ENCODE measurements around the gene C21orf58. TPM values are rescaled to one million over a fixed set of nuclear protein-coding genes. Genes with fewer than 3 reads are reported as not detected.

The C21orf58 gene
- total RNA-seq, 4 donors from 2014 or later = 4.6 to 20.6 (median 11.4) TPM

DNA sequence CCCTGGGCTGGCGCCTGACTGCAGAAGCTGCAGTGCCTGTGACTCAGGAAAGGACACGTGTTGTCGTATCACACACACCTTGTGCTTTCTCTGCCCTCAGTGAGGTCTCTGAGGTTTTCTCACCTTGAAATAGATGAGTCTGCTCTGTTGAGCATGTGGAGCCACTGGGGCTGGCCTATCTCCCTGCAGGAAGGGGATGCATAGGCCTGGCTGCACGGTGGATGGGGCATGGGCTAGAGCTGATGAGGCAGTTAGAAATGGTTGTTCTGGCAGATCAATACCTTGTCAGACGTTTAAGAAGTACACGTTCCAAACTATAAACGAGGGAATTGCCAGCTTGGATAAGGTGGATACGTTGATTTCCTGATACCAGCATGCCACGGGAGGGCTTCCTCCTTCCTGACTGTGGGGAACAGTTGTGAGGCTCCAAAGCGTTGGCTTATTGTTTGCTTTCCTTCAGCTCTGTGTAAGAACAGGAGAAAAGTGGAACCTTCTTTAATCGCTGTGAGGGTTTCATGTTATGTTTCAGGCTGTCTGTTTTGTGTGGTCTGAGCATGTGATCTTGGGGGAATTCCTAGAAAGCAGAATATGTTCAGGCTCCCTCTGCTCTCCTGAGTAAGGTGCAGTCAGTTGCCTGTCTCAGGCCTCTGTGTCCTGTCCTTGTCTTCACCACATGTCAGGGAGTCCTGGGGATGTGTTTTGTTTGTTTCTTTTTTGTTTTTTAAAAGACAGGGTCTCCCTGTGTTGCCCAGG is 45.0 kb upstream of the C21orf58 start:
- Histone ChIP-seq H3K9me3 (no peaks in the 10 kb centered on the region), H3K4me1 (peaks cover 0 to 16% (median 0%) of the 10 kb centered on the region in 4 donors), H3K4me3 (no peak overlapping the region), H3K27me3 (no peaks in the 10 kb centered on the region), H3K36me3 (peaks cover 0 to 50% (median 0%) of the 10 kb centered on the region in 3 donors), H3K27ac (peak overlapping the region in 1 of 4 donors; percentile 13)
- no peak for DNase-seq
- TF ChIP-seq CTCF (IDR thresholded peaks at IDR 0.05) (no peak), POLR2A (IDR thresholded peaks at IDR 0.05) (no peak)

- Histone ChIP-seq H3K27me3 (no peaks in the 10 kb centered on the region), H3K4me3 (no peak overlapping the region), H3K27ac (no peak overlapping the region), H3K36me3 (peaks cover 0 to 48% (median 0%) of the 10 kb centered on the region in 3 donors), H3K4me1 (peaks cover 0 to 16% (median 0%) of the 10 kb centered on the region in 4 donors), H3K9me3 (no peaks in the 10 kb centered on the region)
- DNase-seq = no peak
- TF ChIP-seq POLR2A (IDR thresholded peaks at IDR 0.05) (no peak), CTCF (IDR thresholded peaks at IDR 0.05) (no peak)
Observed at GRCh38 chr21:46366966-46367365, 43.3 kb upstream of the C21orf58 start.

- peaks cover 0 to 46% (median 0%) of the 10 kb centered on the region in 3 donors for H3K36me3 ChIP-seq
- H3K27me3 ChIP-seq = no peaks in the 10 kb centered on the region
- no peak overlapping the region for H3K27ac ChIP-seq
- H3K9me3 ChIP-seq = no peaks in the 10 kb centered on the region
- no peak overlapping the region for H3K4me3 ChIP-seq
- TF ChIP-seq CTCF (IDR thresholded peaks at IDR 0.05) = no peak
- TF ChIP-seq POLR2A (IDR thresholded peaks at IDR 0.05) = no peak
- H3K4me1 ChIP-seq = peaks cover 0 to 16% (median 0%) of the 10 kb centered on the region in 4 donors
- DNase-seq = no peak
Observed at GRCh38 chr21:46366561-46366960, 42.9 kb upstream of the C21orf58 start.

DNA sequence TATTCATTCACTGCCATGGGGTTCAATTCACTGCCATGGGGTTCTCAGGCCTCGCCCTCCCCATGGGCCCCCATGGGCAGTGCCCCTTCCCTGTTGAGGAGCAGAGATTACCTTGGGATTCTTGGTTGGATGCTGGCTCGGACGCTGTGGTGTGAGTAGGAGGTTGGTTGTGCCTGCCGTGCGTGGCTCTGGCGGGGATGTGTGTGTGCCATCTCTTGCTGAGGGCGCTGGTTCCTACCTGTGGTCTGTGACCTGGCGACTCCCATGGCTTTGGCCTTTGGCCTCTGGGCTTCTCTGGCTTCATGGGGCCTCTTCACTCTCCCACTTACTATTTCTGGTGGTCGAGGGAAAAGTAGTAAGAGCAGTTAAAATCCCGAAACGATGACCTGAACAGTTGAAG is 42.4 kb upstream of the C21orf58 start:
- H3K4me3 ChIP-seq = no peak overlapping the region
- H3K4me1 ChIP-seq = peaks cover 0 to 16% (median 0%) of the 10 kb centered on the region in 4 donors
- no peaks in the 10 kb centered on the region for H3K9me3 ChIP-seq
- peaks cover 0 to 48% (median 0%) of the 10 kb centered on the region in 3 donors for H3K36me3 ChIP-seq
- no peak for TF ChIP-seq CTCF (IDR thresholded peaks at IDR 0.05)
- no peak for TF ChIP-seq POLR2A (IDR thresholded peaks at IDR 0.05)
- H3K27ac ChIP-seq = no peak overlapping the region
- no peak for DNase-seq
- H3K27me3 ChIP-seq = no peaks in the 10 kb centered on the region

DNA sequence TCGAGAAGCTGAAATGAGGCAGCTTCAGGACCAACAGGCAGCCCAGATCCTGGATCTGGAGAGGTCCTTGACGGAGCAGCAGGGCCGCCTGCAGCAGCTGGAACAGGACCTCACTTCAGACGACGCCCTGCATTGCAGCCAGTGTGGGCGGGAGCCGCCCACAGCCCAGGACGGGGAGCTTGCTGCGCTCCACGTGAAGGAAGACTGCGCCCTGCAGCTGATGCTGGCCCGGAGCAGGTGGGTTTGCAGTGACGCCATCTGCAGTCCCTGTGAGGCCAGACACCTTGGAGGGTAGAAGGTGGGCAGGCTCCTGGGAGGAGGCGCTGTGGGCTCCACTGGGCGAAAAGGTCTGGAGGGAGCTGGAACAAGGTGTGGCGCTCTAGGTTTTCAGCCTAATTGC is 40.0 kb upstream of the C21orf58 start:
- Histone ChIP-seq H3K27me3 (no peaks in the 10 kb centered on the region), H3K9me3 (no peaks in the 10 kb centered on the region), H3K4me1 (peaks cover 0 to 6% (median 0%) of the 10 kb centered on the region in 4 donors), H3K4me3 (no peak overlapping the region), H3K36me3 (peaks cover 0 to 56% (median 0%) of the 10 kb centered on the region in 3 donors), H3K27ac (no peak overlapping the region)
- TF ChIP-seq CTCF (IDR thresholded peaks at IDR 0.05) = no peak
- TF ChIP-seq POLR2A (IDR thresholded peaks at IDR 0.05) = no peak
- no peak for DNase-seq
